Activated naive CD8-positive, alpha-beta T cell treated with anti-CD3 and anti-CD28 coated beads, Interleukin-2, amount 50 U/mL, for 24 hours (primary cell): ENCODE data around the gene RPL41.
"Not testable (repeated sequence)": the region's sequence is repeated elsewhere in the genome, so short reads cannot be mapped to it uniquely, and the experiment has no call there.

Experiments
- ATAC-seq: fragments of 150-1000 bp; cut with Tn5 transposase; one replicate; pipeline ENCODE4 v1.10.0; 2021
- DNase-seq: peaks from one replicate; pipeline ENCODE4 v3.0.0; 2021
- H3K27ac Mint-ChIP-seq: one replicate; pipeline ENCODE4 v1.8.0; 2021; ENCODE audit warnings: mild to moderate bottlenecking, mixed read lengths
- H3K27me3 Mint-ChIP-seq: one replicate; pipeline ENCODE4 v1.8.0; 2021; ENCODE audit warnings: mixed read lengths
- H3K36me3 Mint-ChIP-seq: one replicate; pipeline ENCODE4 v1.8.0; 2021; ENCODE audit warnings: low read depth, mixed read lengths
- H3K4me1 Mint-ChIP-seq: one replicate; pipeline ENCODE4 v1.8.0; 2021; ENCODE audit warnings: mixed read lengths
- H3K4me3 Mint-ChIP-seq: one replicate; pipeline ENCODE4 v1.8.0; 2021; ENCODE audit warnings: mild to moderate bottlenecking, moderate library complexity, mixed read lengths
- H3K9me3 Mint-ChIP-seq: one replicate; pipeline ENCODE4 v1.8.0; 2021; ENCODE audit warnings: mixed read lengths

RPL41 gene

DNA sequence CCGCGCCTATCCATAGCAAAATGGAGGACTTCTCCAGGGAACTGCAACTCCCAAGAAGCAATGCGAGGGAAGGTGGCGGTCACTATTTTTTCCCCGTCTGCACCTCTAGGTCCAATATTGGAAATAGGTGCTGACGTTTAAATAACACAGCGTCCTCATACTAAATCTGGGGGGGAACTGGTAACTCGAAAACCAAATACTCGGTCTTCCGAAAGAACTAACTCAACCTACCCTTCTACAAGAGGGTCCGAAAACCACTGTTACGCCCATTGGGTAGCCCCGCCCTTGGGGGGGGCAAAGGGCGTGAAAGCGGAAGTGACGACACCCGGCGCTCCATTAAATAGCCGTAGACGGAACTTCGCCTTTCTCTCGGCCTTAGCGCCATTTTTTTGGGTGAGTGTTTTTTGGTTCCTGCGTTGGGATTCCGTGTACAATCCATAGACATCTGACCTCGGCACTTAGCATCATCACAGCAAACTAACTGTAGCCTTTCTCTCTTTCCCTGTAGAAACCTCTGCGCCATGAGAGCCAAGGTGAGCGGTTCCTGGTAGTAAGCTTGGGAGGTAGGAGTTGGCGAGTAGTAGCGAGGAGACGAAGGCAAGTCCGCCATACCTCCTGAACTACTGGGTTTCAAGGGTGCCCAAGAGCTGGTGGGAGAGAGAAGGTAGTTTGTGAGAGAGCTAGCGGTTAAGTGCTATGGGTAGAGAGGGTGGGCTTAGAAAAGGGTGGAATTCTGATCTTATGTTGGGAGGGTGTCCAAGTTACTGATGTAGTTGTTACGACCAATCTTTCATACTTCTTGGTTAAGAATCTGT is at the start of gene RPL41:
RPL41 (plus strand) TSS at position 367 of the 815 bp plus-strand sequence.
- Mint-ChIP-seq H3K27me3 (peaks cover 4% of the 10 kb centered on the region), H3K4me1 (peaks cover 46% of the 10 kb centered on the region), H3K9me3 (no peaks in the 10 kb centered on the region), H3K4me3 (peak within 1 kb of the TSS; percentile 96), H3K27ac (peak within 1 kb of the TSS; percentile 99), H3K36me3 (peaks cover 56% of the 10 kb centered on the region)
- peak; percentile 93 for DNase-seq
- ATAC-seq: peak; percentile 21

DNA sequence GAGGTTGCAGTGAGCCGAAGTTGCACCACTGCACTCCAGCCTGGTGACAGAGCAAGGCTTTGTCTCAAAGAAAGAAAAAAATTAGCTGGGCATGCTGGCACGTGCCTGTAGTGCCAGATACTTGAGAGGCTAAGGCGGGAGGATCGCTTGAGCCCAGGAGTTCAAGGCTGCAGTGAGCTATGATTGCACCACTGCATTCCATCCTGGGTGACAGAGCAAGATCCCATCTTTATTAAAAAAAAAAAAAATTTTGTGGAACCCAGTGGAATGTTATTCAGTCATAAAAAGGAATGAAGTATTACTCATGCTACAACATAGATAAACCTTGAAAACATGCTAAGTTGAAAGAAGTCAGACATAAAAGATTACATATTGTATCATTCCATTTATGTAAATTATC is 44.8 kb upstream of the RPL41 start:
- DNase-seq: no peak
- no peaks in the 10 kb centered on the region for H3K27me3 Mint-ChIP-seq
- H3K27ac Mint-ChIP-seq: no peak overlapping the region
- no peaks in the 10 kb centered on the region for H3K36me3 Mint-ChIP-seq
- peaks cover 4% of the 10 kb centered on the region for H3K4me1 Mint-ChIP-seq
- ATAC-seq: no peak
- no peaks in the 10 kb centered on the region for H3K9me3 Mint-ChIP-seq
- H3K4me3 Mint-ChIP-seq: no peak overlapping the region

DNA sequence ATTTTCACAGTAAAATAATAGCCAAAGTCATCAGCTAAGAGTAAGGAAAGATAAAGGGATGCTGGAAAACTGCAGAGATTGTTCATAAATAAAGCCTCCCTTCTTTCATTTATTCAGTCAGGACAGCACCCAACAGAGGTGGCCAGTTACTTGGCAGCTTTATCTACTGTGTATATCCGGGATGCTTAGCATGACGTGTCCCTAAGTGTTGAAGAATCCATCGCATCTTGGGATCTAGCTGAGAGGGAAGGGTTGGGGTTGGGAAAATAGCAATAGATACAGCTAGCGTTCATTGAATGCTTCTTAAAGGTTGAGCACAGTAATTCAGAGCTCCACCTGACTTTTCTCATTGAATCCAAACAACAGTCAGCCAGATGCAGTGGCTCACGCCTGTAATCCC is 42.0 kb upstream of the RPL41 start:
- Mint-ChIP-seq H3K4me1 (no peaks in the 10 kb centered on the region), H3K4me3 (no peak overlapping the region), H3K36me3 (no peaks in the 10 kb centered on the region), H3K27me3 (no peaks in the 10 kb centered on the region), H3K9me3 (no peaks in the 10 kb centered on the region), H3K27ac (no peak overlapping the region)
- no peak for DNase-seq
- no peak for ATAC-seq

DNA sequence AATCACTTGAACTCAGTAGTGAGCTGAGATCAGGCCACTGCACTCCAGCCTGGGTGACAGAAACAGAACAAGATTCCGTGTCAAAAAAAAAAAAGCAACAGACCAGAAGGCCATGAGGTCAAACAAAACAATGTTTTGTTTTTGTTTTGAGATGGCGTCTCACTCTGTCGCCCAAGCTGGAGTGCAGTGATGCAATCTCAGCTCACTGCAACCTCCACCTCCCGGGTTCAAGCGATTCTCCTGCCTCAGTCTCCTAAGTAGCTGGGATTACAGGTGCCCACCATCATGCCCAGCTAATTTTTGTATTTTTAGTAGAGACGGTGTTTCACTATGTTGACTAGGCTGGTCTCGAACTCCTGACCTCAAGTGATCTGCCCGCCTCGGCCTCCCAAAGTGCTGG is 38.5 kb upstream of the RPL41 start:
- not testable (repeated sequence) for ATAC-seq, H3K36me3 Mint-ChIP-seq, DNase-seq, H3K9me3 Mint-ChIP-seq, H3K27ac Mint-ChIP-seq, H3K4me1 Mint-ChIP-seq, H3K4me3 Mint-ChIP-seq
- peaks cover 11% of the 10 kb centered on the region for H3K27me3 Mint-ChIP-seq

DNA sequence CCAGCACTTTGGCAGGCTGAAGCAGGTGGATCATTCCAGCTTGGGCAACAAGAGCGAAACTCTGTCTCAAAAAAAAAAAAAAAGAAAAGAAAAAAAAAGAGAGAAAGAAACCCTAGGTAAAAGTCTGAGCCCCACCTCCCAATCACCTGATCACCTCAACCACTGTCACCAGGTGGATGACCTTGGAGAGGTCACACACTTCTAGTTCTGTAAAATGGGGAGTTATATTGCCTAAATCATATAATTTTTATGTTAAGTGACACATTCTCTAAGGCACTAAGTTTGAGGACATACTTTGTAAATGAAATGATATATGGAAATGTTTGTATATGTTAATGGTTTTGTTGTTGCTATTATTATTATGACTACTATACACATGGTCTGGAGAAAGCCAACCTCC is 38.0 kb upstream of the RPL41 start:
- no peaks in the 10 kb centered on the region for H3K36me3 Mint-ChIP-seq
- DNase-seq (no peak), ATAC-seq (no peak)

DNA sequence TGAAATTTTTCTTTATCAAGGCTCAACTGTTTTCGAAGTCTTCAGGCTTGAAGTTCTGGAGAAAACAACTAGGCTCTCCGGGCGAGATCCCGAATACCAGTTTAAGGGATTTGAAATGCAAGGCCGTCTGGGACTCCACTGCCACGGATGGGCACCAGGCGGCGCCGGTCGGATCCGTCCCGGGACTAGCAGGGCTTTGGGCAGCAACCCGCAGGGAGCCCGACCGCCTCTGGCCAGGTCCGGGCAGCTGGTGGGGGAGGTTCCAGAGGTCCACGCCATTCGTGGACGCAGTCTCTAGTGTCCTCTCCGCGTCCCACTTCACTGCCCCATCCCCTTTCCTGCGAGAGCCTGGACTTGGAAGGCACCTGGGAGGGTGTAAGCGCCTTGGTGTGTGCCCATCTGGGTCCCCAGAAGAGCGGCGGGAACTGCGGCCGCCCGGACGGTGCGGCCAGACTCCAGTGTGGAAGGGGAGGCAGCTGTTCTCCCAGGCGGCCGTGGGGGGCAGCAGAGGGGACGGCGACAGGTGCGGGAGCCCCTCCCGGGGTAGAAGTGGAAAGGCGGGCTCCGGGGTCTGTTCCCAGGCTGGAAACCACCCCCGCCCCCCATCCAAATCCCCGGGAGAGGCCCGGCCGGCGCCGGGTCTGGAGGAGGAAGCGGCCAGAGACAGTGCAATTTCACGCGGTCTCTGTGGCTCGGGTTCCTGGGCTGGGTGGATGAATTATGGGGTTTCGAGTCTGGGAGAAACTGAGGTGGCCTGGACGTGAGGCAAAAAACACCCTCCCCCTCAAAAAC is 37.3 kb upstream of the RPL41 start:
- H3K4me1 Mint-ChIP-seq: peaks cover 8% of the 10 kb centered on the region
- H3K27me3 Mint-ChIP-seq: peaks cover 13% of the 10 kb centered on the region
- no peaks in the 10 kb centered on the region for H3K36me3 Mint-ChIP-seq
- DNase-seq (peak; percentile 63), ATAC-seq (peak; percentile 62)
- peak overlapping the region; percentile 80 for H3K4me3 Mint-ChIP-seq
- no peaks in the 10 kb centered on the region for H3K9me3 Mint-ChIP-seq
- H3K27ac Mint-ChIP-seq: no peak overlapping the region

More for the DNA sequence above, 38.0 kb upstream of the RPL41 start:
- H3K27ac Mint-ChIP-seq: no peak overlapping the region
- H3K9me3 Mint-ChIP-seq: no peaks in the 10 kb centered on the region
- H3K4me3 Mint-ChIP-seq: peak overlapping the region; percentile 80
- H3K4me1 Mint-ChIP-seq: peaks cover 8% of the 10 kb centered on the region
- H3K27me3 Mint-ChIP-seq: peaks cover 11% of the 10 kb centered on the region

DNA sequence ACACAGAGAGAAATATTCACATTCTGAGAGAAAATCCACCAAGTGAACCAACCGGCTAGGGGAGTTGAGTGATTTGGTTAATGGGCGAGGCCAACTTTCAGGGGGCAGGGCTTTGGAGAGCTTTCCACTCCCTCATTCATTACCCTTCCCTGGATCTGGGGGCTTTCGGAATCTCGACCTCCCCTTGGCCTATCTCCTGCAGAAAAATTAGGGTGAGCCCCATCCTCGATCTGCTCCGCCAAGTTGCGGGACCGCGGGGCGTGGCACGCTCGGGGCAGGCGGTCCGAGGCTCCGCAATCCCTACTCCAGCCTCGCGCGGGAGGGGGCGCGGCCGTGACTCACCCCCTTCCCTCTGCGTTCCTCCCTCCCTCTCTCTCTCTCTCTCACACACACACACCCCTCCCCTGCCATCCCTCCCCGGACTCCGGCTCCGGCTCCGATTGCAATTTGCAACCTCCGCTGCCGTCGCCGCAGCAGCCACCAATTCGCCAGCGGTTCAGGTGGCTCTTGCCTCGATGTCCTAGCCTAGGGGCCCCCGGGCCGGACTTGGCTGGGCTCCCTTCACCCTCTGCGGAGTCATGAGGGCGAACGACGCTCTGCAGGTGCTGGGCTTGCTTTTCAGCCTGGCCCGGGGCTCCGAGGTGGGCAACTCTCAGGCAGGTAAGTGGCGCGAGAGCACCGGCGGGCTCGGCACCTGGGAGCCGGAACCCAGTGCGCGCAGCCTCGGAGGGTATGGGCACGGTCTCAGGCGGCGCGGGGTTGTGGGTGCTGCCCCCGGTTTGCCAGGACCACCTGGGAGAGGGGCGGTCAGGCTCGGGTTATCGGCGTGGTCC is 36.5 kb upstream of the RPL41 start, which contains the start of gene ERBB3:
ERBB3 (plus strand) TSS at position 443 of the 833 bp plus-strand sequence; CDS start at position 579, 136 bp downstream.
- DNase-seq (peak; percentile 72), ATAC-seq (peak; percentile 82)
- H3K36me3 Mint-ChIP-seq: no peaks in the 10 kb centered on the region
- H3K4me3 Mint-ChIP-seq: peak within 1 kb of the TSS; percentile 80
- H3K27ac Mint-ChIP-seq: peak within 1 kb of the TSS; percentile 27
- H3K4me1 Mint-ChIP-seq: peaks cover 8% of the 10 kb centered on the region
- peaks cover 13% of the 10 kb centered on the region for H3K27me3 Mint-ChIP-seq
- no peaks in the 10 kb centered on the region for H3K9me3 Mint-ChIP-seq

DNA sequence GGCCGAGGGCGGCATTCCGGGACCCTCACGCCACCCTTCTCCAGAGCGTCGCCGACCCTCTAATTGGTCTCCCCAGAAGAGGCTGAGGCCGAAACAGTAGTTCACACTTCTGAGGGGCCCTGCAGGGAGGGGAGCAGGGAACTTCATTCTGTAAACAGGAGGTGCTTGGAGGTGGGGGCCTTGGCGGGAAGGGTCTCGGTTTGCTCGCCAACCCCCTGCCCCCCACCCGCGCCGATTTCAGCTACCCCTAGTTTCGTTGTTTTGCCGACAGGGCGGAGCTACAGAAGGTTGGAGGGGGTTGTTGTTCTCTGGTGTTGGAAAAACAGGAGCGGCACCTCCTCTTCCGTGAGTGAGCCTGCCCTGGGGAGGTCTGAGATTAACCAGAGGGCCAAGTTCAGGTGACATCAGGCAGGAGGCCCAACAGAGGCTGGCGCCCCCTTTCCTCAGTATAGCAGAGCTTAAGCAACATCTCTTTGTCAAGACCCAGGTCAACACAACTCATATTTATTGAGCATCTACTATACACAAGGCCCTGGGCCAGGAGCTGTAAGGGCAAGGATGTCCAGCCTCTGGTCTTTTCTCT is 35.8 kb upstream of the RPL41 start:
- ATAC-seq: no peak
- Mint-ChIP-seq H3K27me3 (peaks cover 13% of the 10 kb centered on the region), H3K27ac (no peak overlapping the region)

DNA sequence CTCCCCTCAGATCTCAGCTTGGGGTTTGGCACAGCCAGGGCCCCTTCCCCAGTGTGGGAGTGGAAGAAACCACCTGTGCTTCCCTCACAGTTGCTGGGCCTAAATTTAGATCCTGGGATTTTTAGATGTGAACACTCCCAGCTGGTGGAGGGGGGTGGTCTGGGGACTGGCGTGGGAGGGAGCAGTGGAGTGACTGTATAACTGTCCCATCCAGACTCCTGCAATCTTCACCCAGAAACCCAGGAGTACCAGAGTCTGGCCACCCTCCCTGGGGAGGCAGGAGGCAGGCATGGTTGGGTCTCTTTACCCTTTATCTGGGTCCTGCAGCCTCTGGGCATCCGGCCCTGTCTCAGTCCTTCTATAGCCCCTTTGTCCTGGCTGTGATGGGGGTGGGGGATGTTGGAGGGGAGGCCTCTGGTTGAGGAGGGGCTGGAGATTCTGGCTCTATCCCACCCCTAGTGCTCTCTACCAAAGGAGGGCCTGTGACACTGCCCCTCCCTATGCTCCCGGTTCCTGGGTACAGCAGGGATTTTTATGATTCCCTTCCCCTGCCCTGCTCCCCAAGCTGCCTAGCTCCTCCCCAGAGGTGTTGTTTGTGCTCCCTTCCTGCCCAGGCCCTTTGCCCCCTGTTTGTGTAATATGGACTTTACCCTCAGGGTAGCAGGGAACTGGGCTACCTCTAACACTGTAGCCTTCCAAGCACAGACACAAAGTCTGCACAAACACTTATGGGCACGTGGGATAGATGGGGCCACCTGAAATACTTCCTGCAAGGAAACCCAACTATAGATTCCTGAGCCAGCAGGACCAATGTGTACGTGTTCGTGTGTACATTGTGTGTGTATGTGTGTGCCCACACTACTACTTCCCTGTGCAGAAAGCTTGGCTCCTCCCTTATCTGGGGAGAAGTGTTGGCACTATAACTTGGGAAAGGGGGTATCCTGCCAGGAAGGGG is 34.8 kb upstream of the RPL41 start:
- no peak for DNase-seq
- peaks cover 8% of the 10 kb centered on the region for H3K4me1 Mint-ChIP-seq
- H3K27ac Mint-ChIP-seq: no peak overlapping the region
- no peaks in the 10 kb centered on the region for H3K36me3 Mint-ChIP-seq
- H3K4me3 Mint-ChIP-seq: no peak overlapping the region
- H3K27me3 Mint-ChIP-seq: peaks cover 13% of the 10 kb centered on the region
- ATAC-seq: no peak
- H3K9me3 Mint-ChIP-seq: no peaks in the 10 kb centered on the region

More for the DNA sequence above, 35.8 kb upstream of the RPL41 start:
- H3K4me3 Mint-ChIP-seq: peak overlapping the region; percentile 80
- no peaks in the 10 kb centered on the region for H3K36me3 Mint-ChIP-seq
- H3K4me1 Mint-ChIP-seq: peaks cover 8% of the 10 kb centered on the region
- no peak for DNase-seq
- H3K9me3 Mint-ChIP-seq: no peaks in the 10 kb centered on the region

DNA sequence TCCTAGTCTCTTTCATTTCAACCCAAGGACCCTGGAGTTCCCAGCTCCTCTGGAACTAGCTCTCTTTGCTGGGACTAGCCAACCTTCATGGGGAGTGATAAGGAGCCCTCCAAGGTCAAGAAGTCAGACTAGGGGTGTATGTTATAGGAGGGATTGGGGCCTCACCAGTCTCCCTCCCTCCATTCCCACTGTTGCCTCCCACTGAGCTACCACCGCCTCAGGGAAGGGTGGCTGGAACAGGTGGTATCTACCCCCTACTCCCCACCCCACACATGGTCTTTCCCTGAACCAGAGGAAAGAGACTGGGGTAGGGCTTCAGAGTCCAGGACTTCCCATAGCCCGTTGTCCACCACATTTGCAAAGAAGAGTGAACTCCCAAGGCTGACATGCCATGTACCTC is 34.1 kb upstream of the RPL41 start:
- Mint-ChIP-seq H3K4me3 (no peak overlapping the region), H3K9me3 (no peaks in the 10 kb centered on the region), H3K36me3 (no peaks in the 10 kb centered on the region), H3K4me1 (peaks cover 8% of the 10 kb centered on the region), H3K27me3 (peaks cover 13% of the 10 kb centered on the region), H3K27ac (no peak overlapping the region)
- DNase-seq: no peak
- no peak for ATAC-seq

DNA sequence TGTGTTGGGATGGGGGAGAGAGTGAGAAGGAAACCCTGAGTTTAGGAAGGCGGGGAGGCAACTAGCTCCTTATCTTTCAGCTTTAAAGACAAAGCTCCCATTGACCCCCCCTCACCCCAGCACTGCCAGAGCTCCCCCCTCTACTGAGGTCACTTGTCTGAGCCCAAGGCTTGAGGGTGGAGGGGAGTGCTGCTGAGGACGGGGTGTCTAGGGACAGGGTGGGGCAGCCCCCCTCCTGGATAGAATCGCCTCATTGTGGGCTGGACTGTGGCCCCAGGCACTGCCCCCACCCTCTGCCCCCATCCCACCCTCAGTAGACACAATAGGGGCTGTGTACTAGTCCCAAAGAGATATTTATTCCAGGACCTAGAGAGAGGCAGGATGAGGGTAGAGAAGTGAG is 33.5 kb upstream of the RPL41 start:
- H3K4me3 Mint-ChIP-seq: no peak overlapping the region
- no peak overlapping the region for H3K27ac Mint-ChIP-seq
- no peaks in the 10 kb centered on the region for H3K36me3 Mint-ChIP-seq
- DNase-seq: no peak
- peaks cover 8% of the 10 kb centered on the region for H3K4me1 Mint-ChIP-seq
- no peak for ATAC-seq
- H3K27me3 Mint-ChIP-seq: peaks cover 13% of the 10 kb centered on the region
- H3K9me3 Mint-ChIP-seq: no peaks in the 10 kb centered on the region

DNA sequence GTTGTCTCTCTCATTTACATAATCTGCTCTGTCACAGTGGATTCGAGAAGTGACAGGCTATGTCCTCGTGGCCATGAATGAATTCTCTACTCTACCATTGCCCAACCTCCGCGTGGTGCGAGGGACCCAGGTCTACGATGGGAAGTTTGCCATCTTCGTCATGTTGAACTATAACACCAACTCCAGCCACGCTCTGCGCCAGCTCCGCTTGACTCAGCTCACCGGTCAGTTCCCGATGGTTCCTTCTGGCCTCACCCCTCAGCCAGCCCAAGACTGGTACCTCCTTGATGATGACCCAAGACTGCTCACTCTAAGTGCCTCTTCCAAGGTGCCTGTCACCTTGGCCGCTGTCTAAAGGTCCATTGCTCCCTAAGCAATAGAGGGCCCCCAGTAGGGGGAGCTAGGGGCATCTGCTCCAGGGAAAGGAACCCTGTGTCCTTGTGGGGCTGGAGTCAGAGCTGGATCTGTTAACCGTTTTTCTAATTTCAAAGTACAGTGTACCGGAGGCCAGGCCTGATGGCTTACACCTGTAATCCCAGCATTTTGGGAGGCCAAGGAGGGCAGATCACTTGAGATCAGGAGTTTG is 31.4 kb upstream of the RPL41 start:
- no peak overlapping the region for H3K27ac Mint-ChIP-seq
- H3K36me3 Mint-ChIP-seq: no peaks in the 10 kb centered on the region
- ATAC-seq (peak; percentile 25), DNase-seq (peak; percentile 52)
- no peak overlapping the region for H3K4me3 Mint-ChIP-seq
- H3K9me3 Mint-ChIP-seq: no peaks in the 10 kb centered on the region
- peaks cover 13% of the 10 kb centered on the region for H3K27me3 Mint-ChIP-seq
- H3K4me1 Mint-ChIP-seq: peaks cover 5% of the 10 kb centered on the region

DNA sequence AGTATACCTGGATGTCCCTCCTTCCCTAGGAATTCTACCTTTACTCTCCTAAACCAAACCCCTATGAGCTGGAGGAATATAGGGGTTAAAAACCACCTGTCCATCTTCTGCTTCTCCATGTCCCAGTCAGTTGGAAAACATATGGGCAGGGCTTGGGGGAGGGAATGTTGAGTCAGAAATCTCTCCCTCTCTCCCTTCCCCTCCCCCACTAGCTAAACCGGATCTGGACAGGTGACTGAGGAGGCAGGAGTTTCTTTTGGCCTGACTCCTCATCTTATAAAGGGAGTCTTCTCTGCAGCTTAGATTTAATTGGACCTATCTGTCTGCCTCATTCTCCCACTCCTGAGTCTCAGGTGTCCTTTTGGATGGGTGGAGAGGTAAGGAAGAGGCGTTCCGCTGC is 30.3 kb upstream of the RPL41 start:
- DNase-seq: no peak
- no peak overlapping the region for H3K27ac Mint-ChIP-seq
- ATAC-seq: no peak

More for the DNA sequence above, 30.3 kb upstream of the RPL41 start:
- H3K27me3 Mint-ChIP-seq: peaks cover 8% of the 10 kb centered on the region
- H3K4me1 Mint-ChIP-seq: no peaks in the 10 kb centered on the region
- H3K9me3 Mint-ChIP-seq: no peaks in the 10 kb centered on the region
- H3K4me3 Mint-ChIP-seq: no peak overlapping the region
- H3K36me3 Mint-ChIP-seq: no peaks in the 10 kb centered on the region
